Lung (tissue), 12 donors: Measurements from ENCODE around the gene CDS1. TPM values are rescaled to one million over a fixed set of nuclear protein-coding genes. Genes with fewer than 3 reads are reported as not detected.

Experiments
- ATAC-seq: fragments of 200-7000 bp; cut with Tn5 transposase; one replicate; pipeline ENCODE4 v1.9.1; 2020; ENCODE audit warnings: moderate number of reproducible peaks; ENCODE audit not compliant: insufficient read depth, low FRiP score
- DNase-seq, 3 donors: peaks; one replicate each; pipeline ENCODE4 v3.0.0-alpha.2; 2013 to 2017
- H3K27ac ChIP-seq, 2 donors: one replicate each; pipeline ENCODE4 v1.5.1; 2013; ENCODE audit warnings: mild to moderate bottlenecking in 2 of 2, moderate library complexity in 2 of 2, control low read depth in 1 of 2, inconsistent platforms in 1 of 2, low read depth in 1 of 2, low read length in 1 of 2
- H3K27me3 ChIP-seq, 3 donors: one replicate each; pipeline ENCODE4 v1.5.1; 2013; ENCODE audit warnings: low read length in 2 of 3; ENCODE audit not compliant: control insufficient read depth in 3 of 3, insufficient read depth in 3 of 3
- H3K36me3 ChIP-seq, 4 donors: one replicate each; pipeline ENCODE4 v1.5.1; 2013; ENCODE audit warnings: low read length in 4 of 4, mild to moderate bottlenecking in 1 of 4, moderate library complexity in 1 of 4; ENCODE audit not compliant: control insufficient read depth in 4 of 4, insufficient read depth in 4 of 4
- H3K4me1 ChIP-seq, 5 donors: one replicate each; pipeline ENCODE4 v1.5.1; 2013; ENCODE audit warnings: low read length in 5 of 5, mild to moderate bottlenecking in 2 of 5, moderate library complexity in 1 of 5; ENCODE audit not compliant: control insufficient read depth in 5 of 5, insufficient read depth in 5 of 5
- H3K4me3 ChIP-seq: one replicate; pipeline ENCODE4 v1.5.1; 2013; ENCODE audit warnings: mild to moderate bottlenecking, control low read depth, moderate library complexity
- H3K9ac ChIP-seq, 2 donors: one replicate each; pipeline ENCODE4 v1.5.1; 2013; ENCODE audit warnings: low read length in 2 of 2, control low read depth in 1 of 2; ENCODE audit not compliant: insufficient read depth in 1 of 2
- H3K9me3 ChIP-seq, 4 donors: one replicate each; pipeline ENCODE4 v1.5.1; 2013; ENCODE audit warnings: low read length in 3 of 4, mild to moderate bottlenecking in 1 of 4, moderate library complexity in 1 of 4; ENCODE audit not compliant: control insufficient read depth in 4 of 4, insufficient read depth in 3 of 4
- WGBS, 2 donors: extraction: QIAGEN DNeasy Blood & Tissue Kit; methylation state at CpG; one replicate each; pipeline ENCODE4 v1.1.7; 2013; 5-methylcytosine and 5-hydroxymethylcytosine counted together
- polyA plus RNA-seq, 2 donors: library from polyadenylated mRNA; stranded (reverse); fragments of 200-250 nt; gene quantifications; one replicate each; pipeline ENCODE4 v1.2.1, GENCODE V29; 2013
- total RNA-seq, 2 donors: library from RNA; depleted of rRNA in 1 of 2; stranded (reverse); fragments of >200 nt in 1 of 2; gene quantifications; one replicate each; pipeline ENCODE4 v1.2.1, GENCODE V29; 2014 to 2021
- TF ChIP-seq, protein P1 (sequence below): IDR thresholded peaks from 2 replicates; pipeline ENCODE4 v1.5.1; 2012; ENCODE audit warnings: mild to moderate bottlenecking; ENCODE audit errors: control extremely low read depth, extremely low read depth
- donor health status: control.
- donor health status: control.
- donor health status: Bipolar disorder and iron deficiency.
- donor health status: healthy.
- donor health status: DM: yes; HTN: yes; CAD: no.

The CDS1 gene
- total and polyA plus RNA-seq, 4 donors, result 10.7 to 32.7 (median 18.8) TPM

DNA sequence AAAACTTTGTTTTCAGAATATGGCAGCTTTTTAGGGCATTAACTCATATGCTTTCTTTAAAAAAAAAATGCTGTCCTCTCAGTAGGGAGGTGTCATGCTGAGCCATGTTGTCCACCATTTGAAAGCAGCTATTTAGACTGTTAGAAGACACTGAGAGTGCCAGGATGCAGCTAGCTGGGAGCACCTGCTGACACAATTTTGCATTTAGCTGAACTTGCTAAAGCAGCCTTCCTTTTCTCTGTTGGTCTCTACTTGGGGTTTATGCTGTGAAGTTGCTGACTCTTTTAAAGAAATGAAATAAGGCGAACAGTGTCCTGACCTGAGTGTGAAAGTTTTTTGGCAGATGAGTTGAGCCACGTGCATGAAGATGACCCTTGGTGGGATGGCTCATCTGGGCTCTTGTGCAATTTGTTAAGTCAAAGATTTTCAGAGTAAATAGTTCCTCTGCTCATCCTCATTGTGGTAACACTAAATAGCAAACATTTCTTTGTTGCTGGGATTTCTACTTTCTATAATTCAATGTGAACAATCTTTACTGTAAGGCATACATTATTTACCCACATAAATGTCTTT lies 64.5 kb downstream of the CDS1 start:
- no peak for DNase-seq
- Histone ChIP-seq H3K4me1 (peaks cover 0 to 12% (median 4%) of the 10 kb centered on the region in 5 donors), H3K27ac (no peak overlapping the region), H3K9ac (no peak overlapping the region), H3K4me3 (no peak overlapping the region), H3K27me3 (no peaks in the 10 kb centered on the region), H3K36me3 (peaks cover 0 to 2% (median under 1%) of the 10 kb centered on the region in 4 donors), H3K9me3 (no peaks in the 10 kb centered on the region)
- 62 to 80% methylated on average over 2 of the region's 2 CpGs for WGBS, 2 donors
- TF ChIP-seq, protein P1, sequence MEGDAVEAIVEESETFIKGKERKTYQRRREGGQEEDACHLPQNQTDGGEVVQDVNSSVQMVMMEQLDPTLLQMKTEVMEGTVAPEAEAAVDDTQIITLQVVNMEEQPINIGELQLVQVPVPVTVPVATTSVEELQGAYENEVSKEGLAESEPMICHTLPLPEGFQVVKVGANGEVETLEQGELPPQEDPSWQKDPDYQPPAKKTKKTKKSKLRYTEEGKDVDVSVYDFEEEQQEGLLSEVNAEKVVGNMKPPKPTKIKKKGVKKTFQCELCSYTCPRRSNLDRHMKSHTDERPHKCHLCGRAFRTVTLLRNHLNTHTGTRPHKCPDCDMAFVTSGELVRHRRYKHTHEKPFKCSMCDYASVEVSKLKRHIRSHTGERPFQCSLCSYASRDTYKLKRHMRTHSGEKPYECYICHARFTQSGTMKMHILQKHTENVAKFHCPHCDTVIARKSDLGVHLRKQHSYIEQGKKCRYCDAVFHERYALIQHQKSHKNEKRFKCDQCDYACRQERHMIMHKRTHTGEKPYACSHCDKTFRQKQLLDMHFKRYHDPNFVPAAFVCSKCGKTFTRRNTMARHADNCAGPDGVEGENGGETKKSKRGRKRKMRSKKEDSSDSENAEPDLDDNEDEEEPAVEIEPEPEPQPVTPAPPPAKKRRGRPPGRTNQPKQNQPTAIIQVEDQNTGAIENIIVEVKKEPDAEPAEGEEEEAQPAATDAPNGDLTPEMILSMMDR, result no peak
- no peak for ATAC-seq

- Histone ChIP-seq H3K27ac (no peak overlapping the region), H3K4me3 (no peak overlapping the region), H3K9ac (no peak overlapping the region), H3K27me3 (no peaks in the 10 kb centered on the region), H3K9me3 (no peaks in the 10 kb centered on the region), H3K36me3 (peaks cover 0 to 2% (median under 1%) of the 10 kb centered on the region in 4 donors), H3K4me1 (peaks cover 0 to 12% (median 4%) of the 10 kb centered on the region in 5 donors)
- DNase-seq, result peak in 1 of 3 donors; percentile 22
- TF ChIP-seq, protein P1, result no peak
- 63 to 78% methylated on average over 1 of the region's 1 CpG for WGBS, 2 donors
- ATAC-seq, result no peak
These were observed 65.3 kb downstream of the CDS1 start for GRCh38 chr4:84648178-84648577.

- TF ChIP-seq, protein P1, result no peak
- WGBS, 2 donors, result 57 to 81% methylated on average over 10 of the region's 10 CpGs
- Histone ChIP-seq H3K4me3 (no peak overlapping the region), H3K27ac (peak overlapping the region in 1 of 2 donors; percentile 88), H3K4me1 (peaks cover 0 to 12% (median 4%) of the 10 kb centered on the region in 5 donors), H3K9ac (no peak overlapping the region), H3K36me3 (peaks cover 0 to 2% (median under 1%) of the 10 kb centered on the region in 4 donors), H3K27me3 (no peaks in the 10 kb centered on the region), H3K9me3 (no peaks in the 10 kb centered on the region)
- ATAC-seq (peak; percentile 50), DNase-seq (peak; percentile 25 to 83 (median 55))
These were observed 66.1 kb downstream of the CDS1 start for GRCh38 chr4:84648863-84649647.
